HG02840 (cell line): ENCODE results near the gene CTXN1.
A peak's percentile ranks its signal among the peaks of the same experiment; 100 is the strongest.
"Not testable (repeated sequence)": the region's sequence is repeated elsewhere in the genome, so short reads cannot be mapped to it uniquely, and the experiment has no call there.

Experiments
- ATAC-seq: cut with Tn5 transposase; IDR thresholded peaks from one replicate; pipeline ENCODE4 v1.9.1; 2021; ENCODE audit warnings: mild to moderate bottlenecking, moderate library complexity, moderate number of reproducible peaks; ENCODE audit not compliant: unreplicated experiment, low FRiP score

Gene CTXN1

DNA sequence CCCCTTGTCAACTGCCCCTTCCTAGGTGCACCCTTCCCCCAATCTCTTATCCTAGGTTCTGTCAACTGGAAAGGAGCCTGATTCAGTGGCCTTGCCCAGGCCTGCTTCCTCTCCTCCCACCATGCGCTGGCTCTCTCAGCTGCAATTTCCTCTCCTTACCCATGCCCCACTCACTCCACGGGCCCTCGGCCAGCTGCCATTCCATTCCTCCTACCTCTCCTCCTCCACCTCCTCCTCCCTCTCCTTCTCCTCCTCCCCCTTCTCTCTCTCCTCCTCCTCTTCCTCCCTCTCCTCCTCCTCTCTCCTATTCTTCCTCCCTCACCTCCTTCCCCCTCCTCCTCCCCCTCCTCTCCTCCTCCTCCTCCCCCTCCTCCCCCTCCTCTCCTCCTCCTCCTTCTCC, 27.1 kb upstream of the CTXN1 start:
- ATAC-seq: no peak

DNA sequence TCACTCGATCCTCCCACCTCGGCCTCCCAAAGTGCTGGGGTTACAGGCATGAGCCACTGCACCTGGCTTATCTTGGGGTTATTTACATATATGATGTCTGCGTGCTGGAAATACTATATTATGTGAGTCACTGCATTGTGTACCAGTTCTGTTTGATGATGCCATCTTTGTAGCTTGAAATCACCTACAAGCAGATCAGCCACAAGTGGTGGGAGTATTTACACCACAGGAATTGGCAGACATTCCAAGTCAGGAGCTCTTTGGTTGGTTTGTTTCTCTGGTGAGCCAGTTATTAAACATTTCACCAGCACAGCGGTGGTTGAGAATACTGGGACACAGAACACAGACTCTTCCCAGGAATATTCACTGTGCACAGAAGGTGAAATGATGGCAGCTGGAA, 22.0 kb upstream of the CTXN1 start:
- no peak for ATAC-seq

DNA sequence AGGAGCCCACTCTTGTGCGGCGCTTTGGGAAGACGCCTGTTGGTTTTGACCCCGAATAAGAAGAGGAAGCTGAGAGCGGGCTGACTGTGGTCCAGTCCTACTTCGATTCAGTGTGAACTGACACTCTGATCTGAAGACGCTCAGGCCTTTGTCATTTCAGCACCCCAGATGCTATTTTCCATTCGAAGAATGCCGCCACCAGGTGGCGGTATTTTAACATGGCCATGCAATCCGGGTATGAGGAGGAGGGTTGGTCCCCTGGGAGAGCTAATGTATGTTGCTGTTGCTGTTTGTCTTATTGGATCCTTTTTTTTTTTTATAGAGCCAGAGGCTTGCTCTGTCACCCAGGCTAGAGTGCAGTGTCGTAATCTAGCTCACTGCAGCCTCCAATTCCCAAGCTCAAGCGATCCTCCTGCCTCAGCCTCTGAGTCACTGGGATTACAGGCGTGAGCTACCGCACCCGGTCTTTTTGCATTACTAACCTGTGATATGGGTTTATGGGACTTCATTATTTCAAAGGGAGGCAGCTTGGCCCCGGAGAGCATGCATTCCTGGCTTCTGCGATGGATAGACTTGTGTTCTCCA, 18.3 kb upstream of the CTXN1 start:
- peak; percentile 15 for ATAC-seq

DNA sequence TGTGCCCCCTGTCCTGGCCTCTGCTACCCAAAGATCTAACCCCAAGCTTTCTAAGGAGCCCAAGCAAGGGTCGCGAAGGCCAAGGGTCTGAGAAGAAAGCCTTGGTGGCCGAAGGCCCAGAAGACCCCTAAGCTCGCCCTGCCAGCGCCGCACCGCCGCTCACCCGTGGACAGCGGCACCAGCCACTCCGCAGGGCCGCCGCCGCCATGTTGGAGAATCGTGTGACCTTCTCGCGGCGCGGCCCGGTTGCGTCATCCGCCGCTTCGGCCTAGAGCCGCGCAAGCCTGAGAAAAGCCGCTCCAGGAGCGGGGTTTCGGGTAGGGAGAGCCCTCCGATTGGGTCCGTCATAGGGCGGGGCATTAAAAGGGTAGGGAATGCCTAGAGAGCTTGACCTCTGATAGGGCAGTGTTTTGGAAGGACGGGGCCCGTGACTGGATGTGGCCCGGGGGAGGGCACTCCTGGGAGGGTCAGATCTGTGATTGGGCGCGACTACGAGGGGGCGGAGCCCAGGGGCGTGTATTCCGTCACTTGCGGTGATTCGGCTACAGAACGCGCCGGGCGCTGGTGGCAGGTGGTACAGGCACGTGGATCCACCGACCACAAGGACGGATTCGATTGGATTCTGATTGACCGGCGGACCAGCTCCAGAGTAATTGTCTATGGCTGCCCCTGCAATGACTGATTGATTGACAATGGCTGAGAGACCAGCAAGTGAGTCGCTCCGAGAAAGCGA, 17.7 kb upstream of the CTXN1 start, which contains the start of gene TIMM44:
TIMM44 (minus strand) TSS at position 223 of the 733 bp plus-strand sequence; CDS start at position 208, 15 bp downstream.
- ATAC-seq: peak; percentile 93

DNA sequence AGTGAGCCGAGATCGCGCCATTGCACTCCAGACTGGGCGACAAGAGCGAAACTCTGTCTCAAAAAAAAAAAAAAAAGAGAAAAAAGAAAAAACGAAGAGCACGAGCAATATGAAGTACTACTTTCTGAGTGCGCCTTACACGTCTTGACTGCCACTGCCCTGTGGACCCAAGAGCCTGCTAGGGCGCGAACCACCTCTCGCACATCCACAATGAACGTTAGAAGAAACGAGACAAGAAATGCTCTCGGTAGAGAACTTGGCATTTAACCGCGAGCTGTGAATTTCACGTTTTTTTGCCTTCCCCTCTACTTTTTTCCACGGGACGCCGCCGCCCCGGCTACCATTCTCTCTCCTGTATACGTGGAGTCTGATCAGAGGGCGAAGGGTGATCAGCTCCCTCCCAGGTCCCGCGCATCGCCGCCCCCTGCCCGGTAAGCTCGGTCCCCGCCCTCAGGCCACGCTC, 17.1 kb upstream of the CTXN1 start:
- peak; percentile 3 for ATAC-seq

DNA sequence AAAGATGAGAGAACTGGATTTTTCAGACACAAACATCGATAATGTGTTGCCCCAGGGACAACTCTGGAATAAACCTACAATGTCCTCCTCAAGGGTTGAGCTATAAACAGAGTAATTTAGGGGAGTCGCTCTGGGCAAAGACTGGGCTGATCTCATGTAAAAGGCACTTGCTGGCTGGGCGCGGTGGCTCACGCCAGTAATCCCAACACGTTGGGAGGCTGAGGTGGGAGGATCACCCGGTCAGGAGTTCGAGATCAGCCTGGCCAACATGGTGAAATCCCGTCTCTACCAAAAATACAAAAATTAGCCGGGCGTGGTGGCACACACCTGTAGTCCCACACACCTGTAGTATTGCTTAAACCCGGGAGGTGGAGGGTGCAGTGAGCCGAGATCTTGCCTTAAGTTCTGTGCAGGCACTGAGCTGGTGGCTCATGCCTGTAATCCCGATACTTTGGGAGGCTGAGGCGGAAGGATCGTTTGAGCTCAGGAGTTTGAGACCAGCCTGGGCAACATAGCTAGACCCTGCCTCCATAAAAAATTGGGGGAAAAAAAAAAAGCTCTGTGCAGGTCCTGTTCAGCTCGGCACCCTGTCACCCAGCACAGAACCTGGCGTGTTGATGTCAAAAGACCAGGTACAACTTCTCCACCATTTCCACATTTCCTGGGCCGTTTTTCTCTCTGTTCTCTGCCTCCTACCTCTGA, 16.1 kb upstream of the CTXN1 start:
- no peak for ATAC-seq

DNA sequence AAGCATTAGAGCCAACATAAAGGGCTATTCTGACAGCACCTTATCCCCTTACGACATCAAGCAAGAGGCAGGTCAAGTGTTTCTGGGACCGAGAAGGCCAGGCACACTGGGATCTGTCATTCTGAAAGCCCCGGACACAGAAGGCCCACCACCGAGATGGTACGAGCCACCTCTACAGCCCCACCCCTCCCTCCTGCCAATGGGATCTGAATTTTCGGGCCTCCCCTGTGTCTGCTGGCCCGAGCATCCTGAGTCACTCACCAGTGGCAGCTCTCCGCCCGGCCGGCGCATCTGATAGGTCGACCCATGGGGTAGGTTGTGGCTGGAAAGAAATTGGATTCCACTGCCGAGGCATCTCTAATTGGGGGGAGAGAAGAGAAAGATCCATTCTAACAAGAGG, 14.9 kb upstream of the CTXN1 start:
- no peak for ATAC-seq

DNA sequence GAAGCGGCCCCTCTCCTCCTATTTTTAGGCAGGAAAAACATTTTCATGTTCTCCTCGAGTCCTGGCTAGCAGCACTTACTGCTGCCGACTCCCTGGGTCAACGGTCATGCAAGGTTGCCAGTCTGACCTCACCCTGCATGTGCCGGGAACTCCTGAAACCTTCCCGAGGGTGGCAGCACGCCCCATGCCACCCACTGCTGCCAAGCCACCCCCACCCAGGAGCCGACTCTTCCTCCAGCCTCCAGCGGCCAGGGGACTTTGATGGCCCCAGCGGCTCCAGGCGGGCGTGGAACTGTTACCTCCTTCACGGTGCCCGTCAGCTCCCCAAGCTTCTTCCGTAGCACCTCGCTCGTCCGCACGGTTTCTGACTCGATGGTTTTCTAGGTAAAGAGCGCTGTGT, 8.8 kb upstream of the CTXN1 start:
- no peak for ATAC-seq

DNA sequence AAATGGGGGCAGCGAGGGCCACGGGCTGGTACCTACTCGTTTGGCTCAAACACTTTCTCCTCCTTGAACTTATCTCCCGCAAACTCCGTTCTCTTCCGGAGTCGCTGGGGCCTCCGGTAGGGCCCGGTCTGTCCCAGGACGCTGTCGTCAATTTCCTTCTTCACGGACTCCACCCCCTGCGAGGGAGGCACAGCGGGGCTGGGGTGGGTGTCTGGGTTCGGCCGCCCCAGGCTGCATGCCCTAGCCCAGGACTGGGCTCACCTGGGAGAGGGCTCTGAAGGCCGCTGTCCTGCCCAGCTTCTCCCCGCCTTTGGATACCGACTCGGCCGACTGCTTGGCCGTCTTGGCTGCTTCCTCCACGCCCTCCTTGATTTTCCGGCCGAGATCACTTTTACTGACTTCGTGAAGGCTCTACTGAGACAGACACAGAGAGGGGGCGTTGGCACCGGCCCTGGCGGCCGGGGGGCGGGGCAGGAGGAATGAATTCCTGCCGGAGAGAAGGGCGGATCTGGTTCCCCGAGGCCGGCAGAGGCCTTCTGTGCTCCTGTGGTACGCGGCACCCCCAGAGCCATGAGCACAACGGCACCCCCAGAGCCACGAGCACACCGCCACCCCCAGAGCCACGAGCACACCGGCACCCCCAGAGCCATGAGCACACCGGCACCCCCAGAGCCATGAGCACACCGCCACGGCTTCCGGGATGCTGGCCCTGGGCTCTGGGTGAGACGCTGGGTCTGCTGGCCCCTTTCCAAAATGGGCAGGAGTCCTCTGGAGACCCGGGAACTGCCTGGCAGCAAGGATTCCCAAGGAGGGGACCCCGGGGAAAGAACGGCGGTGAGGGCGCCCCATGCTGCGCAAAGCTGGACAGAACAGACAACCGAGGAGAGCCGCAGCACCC, 8.1 kb upstream of the CTXN1 start:
- ATAC-seq: no peak

DNA sequence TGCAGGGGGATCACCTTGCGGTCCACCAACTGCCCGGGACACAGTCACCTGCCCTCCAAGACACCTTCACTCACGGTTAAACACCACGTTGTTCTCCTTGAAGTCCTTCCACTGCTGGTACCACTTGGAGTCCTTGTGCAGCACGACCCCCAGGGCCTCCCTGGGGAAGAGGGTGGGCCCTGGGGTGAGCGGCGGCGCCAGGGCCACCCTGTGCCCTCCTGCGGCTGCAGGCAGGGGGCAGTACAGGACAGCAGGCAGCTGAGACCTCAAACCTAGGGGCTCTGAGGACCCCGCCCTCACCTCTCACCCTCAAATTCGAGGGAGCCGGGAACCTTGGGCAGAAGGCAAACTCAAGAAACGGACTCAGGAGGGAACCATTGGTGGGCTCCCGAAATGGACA, 7.5 kb upstream of the CTXN1 start:
- ATAC-seq: no peak

DNA sequence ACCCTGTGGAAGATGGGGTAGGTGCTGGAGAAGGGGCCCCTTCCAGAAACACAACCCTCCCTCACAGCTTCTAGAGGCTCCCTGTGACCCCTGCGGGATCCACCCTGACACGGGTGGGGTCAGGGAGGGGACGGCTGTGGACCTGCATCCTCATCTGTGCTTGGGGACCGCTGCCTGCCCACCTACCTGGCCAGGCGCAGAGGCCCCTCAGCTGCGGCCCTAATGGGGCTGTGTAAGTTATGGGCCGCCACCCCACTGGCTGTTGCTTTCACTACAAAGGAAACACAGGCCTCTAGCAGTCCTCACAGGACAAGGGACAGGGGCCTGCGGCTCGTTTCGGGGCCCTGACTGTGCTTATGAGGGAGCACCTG, 7.0 kb upstream of the CTXN1 start:
- no peak for ATAC-seq

DNA sequence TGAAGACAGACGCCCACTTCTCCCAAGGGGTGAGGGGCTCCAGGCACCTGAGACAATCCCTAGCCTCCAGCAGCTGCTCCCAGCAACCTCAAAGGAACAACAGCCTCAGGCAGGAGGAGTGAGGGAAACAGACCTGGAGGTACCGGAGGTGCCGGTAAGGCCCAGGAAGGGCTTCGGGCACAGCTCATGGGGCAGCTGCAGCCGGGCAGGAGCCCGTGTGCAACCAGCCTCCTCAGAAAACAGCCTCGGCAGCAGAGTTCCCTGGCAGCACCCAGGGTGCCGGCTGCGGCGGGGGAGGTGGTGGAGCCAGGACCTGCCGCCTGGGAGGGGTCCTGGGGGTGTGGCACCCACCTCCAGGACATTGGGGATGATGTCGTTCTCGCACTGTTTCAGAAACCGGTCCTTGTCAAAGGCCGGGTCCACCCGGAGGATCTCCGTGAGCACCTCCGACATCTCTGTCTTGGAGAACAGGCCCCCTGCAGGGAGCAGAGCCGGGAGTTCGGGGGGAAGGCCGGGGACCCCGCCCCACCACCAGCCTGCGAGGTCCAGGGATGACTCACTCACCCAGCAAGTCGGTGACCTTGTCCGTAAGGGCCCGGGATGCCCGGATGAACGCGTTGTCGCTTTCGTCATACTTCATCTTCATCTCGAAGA, 6.5 kb upstream of the CTXN1 start:
- ATAC-seq: no peak

DNA sequence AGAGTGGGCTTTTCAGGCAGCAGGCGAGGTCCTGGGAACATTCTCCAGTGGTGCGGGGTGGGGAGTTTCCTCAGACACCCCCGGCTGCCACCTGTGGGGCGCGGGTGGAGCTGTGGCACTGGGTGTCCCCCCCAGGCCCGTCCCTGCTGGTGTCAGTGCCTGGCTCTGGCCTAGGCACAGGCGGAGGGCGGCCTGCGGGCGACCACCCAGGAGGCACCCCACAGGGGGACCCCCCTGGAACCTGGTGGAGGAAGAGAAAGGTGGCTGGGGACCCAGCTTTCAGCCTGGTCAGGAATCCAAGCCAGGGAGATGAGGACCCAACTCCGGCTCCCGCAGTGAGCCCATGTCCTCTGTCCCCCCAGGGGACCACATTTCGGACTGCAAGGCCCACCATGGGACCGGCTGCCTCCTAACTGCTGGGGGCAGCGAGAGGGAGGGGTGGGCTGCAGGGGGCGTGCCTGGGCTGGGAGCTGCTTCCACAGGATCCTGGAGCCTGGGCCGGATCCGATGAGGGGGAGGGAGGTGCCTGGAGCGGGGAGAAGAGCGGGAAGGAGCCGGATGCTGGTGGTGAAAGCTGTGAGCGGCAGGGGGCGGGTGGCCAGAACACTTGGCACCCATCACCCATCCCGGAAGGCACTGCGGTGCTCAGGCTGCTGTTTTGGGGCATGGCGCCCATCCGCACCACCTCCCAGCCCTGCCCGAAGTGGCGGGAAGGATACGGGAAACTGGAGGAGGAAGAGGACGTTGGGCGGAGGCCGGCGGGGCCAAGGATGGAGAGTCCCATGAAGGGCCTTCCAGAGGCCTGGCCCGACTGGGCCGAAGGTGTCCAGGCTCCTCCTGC, 5.5 kb upstream of the CTXN1 start:
- no peak for ATAC-seq

DNA sequence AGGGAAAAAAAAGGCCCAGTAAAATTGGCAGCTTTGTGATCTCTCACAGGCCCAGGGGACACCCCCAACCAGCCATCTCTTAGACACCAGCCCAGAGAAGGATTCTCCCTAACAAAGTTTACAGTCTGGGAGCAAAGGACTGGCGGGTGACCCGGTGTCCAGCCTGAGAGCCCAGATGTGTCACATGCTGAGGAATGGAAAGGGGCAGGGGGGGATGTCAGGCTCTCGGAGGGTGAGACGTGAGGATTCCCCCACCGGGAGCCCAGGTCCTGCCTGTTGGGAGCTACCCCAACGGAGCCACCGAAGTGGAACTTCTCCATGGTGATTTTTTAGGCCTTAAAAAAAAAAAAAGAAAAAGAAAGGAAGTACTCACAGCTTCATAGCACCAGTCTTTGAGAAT, 4.8 kb upstream of the CTXN1 start:
- ATAC-seq: no peak

DNA sequence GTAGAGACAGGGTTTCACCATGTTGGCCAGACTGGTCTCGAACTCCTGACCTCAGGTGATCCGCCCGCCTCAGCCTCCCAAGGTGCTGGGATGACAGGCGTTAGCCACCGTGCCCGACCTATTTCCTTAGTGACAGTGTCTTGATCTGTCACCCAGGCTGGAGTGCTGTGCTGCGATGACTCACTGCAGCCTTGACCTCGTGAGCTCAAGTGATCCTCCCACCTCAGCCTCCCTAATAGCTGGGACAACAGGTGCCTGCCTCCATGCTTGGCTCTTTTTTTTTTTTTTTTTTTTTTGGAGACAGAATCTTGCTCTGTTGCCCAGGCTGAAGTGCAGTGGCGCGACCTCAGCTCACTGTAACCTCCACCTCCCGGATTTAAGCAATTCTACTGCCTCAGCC, 4.1 kb upstream of the CTXN1 start:
- not testable (repeated sequence) for ATAC-seq

DNA sequence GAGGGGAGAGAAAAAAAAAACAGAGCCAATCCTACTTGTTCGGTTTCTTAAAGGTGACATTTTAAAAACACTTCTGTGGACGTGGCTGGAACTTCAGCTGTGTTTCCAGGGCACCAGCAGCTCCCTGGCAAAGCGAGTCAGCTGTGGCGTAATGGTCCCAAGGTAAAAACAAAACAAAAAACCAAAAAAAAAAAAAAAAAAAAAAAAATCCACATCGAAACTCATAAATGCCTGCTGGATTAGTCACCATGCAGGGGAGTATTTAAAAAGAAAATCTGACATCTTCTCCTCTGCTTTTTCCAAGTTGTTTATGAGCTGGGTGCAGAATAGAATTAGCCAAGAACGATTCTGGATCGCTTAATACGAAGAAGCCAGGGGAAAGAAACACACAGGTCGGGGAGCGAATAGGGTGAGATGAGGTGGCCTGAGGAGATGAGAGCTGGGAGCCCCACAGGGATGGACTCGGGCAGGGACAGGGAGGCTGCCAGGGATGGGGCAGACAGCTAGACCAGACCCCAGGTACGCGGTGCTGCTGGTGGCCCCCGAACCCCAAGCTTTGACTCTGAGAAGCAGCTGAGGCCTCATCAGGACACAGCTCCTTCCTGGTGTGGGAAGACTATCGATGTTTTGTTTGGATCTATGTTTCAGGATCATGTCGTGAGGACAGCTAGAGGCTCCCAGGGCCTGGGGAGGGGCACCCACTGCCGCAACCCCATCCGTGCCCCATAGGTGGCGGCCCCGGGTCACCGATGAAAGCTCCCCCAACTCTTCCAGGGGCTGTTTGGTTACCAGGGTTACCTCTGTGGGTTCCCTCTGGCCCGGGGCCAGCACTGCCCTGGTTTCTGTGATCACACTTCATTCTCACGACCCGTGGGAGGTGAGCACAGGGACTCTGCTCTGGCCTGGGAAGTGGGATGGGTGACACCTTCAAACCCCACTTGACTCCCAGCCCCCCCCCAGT, 3.1 kb upstream of the CTXN1 start:
- ATAC-seq: no peak

DNA sequence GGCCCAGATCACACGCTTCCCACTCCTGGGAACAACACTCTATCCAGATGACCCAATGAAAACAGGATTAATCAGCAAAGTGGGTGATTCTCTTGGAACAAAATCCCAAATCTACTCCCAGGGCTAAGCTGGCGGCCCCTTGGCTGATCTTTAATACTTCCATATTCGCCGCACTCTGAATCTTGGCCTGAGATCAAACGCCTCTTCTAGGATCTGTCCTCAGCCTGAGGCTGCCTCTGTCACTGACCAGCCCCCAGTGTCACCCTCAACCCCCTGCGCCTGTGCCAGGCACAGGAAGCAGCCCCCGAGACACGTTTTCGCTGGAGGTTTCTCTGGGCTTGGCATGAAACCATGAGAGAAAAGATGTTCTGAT, 2.4 kb upstream of the CTXN1 start:
- ATAC-seq: no peak

DNA sequence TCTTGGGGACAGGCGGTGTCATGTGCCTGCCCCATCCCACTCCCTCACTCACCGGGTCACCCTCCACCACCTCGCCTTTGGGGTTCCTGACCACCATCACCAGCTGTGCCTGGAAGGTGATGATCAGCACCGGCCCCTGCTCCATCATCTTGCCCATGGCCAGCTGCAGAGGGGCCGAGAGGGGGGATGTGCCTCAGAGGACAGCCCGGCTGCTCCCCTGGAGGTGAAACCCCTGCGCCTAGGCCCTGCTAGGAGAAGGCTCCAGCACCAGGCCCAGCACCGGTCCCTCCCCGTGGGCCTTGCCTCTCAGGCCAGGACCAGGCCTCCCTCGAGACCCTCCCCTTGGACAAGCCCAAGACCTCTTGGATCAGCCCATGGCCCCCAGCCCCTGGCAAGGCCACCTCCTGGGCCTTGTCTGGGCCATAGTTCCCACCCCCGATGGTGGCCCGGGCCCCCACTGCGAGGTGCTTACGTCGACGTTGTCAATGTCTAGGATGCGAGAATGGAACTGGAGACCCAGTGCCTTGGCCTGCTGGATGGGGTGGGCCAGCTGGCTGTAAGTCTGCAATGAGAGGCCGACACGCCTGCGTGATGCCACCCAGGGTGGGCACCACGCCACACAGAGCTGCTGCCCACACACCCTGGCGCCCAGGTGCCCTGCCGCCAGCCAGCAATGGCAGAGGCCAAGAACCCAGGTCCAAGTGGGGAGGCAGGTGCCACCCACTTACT, 1.8 kb upstream of the CTXN1 start:
- no peak for ATAC-seq
